ENCODE results near the gene DENND5A.

DNA sequence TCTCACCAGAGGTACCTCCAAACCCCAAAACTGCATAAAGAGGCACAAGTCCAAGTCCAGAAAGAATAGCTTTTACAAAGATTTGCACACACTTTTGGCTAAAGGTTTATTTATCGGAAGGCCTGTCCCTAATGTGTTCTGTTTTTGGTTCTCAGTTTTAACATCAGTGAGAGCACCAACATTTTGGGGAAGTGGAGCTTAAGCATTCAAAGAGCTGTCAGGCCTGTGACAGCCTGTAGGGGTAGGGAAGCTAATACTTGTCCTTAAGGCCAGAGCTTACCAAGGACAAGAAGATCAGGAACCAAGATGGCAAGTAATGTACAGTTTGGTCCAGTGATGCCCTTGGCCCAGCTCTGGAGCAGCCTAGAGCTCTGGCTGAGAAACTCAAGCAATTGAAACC lies 134.9 kb downstream of the DENND5A start:
- TF ChIP-seq, protein P1, sequence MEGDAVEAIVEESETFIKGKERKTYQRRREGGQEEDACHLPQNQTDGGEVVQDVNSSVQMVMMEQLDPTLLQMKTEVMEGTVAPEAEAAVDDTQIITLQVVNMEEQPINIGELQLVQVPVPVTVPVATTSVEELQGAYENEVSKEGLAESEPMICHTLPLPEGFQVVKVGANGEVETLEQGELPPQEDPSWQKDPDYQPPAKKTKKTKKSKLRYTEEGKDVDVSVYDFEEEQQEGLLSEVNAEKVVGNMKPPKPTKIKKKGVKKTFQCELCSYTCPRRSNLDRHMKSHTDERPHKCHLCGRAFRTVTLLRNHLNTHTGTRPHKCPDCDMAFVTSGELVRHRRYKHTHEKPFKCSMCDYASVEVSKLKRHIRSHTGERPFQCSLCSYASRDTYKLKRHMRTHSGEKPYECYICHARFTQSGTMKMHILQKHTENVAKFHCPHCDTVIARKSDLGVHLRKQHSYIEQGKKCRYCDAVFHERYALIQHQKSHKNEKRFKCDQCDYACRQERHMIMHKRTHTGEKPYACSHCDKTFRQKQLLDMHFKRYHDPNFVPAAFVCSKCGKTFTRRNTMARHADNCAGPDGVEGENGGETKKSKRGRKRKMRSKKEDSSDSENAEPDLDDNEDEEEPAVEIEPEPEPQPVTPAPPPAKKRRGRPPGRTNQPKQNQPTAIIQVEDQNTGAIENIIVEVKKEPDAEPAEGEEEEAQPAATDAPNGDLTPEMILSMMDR (IDR thresholded peaks at IDR 0.05), result no peak
- TF ChIP-seq SIN3A (IDR thresholded peaks at IDR 0.05; ENCODE audit: borderline replicate concordance, insufficient read depth, low read depth, low read length), result no peak
- TF ChIP-seq POLR2AphosphoS5 (IDR thresholded peaks at IDR 0.05; ENCODE audit: low read depth, low read length), result no peak
- TF ChIP-seq, protein P2, sequence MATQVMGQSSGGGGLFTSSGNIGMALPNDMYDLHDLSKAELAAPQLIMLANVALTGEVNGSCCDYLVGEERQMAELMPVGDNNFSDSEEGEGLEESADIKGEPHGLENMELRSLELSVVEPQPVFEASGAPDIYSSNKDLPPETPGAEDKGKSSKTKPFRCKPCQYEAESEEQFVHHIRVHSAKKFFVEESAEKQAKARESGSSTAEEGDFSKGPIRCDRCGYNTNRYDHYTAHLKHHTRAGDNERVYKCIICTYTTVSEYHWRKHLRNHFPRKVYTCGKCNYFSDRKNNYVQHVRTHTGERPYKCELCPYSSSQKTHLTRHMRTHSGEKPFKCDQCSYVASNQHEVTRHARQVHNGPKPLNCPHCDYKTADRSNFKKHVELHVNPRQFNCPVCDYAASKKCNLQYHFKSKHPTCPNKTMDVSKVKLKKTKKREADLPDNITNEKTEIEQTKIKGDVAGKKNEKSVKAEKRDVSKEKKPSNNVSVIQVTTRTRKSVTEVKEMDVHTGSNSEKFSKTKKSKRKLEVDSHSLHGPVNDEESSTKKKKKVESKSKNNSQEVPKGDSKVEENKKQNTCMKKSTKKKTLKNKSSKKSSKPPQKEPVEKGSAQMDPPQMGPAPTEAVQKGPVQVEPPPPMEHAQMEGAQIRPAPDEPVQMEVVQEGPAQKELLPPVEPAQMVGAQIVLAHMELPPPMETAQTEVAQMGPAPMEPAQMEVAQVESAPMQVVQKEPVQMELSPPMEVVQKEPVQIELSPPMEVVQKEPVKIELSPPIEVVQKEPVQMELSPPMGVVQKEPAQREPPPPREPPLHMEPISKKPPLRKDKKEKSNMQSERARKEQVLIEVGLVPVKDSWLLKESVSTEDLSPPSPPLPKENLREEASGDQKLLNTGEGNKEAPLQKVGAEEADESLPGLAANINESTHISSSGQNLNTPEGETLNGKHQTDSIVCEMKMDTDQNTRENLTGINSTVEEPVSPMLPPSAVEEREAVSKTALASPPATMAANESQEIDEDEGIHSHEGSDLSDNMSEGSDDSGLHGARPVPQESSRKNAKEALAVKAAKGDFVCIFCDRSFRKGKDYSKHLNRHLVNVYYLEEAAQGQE (IDR thresholded peaks at IDR 0.05; ENCODE audit: insufficient read depth in 1 of 2, low read depth in 2 of 2, low read length in 1 of 2), result no peak

All from Panc1 (cell line).